Astrocyte (in vitro differentiated cells and primary cell): ENCODE data around the gene PLCL2.

Source experiments
- EZH2 ChIP-seq: IDR thresholded peaks from 2 replicates; pipeline ENCODE4 v1.6.1; 2012; ENCODE audit warnings: mild to moderate bottlenecking, low read length, inconsistent platforms; ENCODE audit not compliant: insufficient read depth
- TF ChIP-seq, protein P1 (sequence below): IDR thresholded peaks from 2 replicates; pipeline ENCODE4 v1.5.1; 2011; ENCODE audit warnings: low read depth, mild to moderate bottlenecking, inconsistent platforms, low read length, moderate library complexity; ENCODE audit not compliant: insufficient read depth

DNA sequence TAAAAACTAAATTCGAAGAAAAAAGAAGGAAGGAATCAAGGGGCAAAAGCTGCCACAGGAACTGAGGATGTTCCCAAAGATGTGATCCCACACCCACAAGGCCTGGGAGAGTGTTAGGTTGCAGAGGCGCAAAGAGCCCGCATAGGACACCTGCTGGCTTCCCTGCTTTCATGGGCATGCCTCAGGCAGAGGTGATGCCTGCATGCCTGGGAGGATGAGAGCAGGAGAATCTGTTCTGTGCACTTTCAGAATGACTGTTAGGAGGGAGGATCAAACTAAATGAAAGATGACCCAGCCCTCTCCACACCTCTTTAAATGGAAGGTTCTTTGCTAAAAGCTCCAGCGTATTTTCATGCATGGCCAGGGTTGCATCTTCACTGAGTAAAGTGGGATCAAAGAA is 162.4 kb downstream of the PLCL2 start:
- TF ChIP-seq, protein P1, sequence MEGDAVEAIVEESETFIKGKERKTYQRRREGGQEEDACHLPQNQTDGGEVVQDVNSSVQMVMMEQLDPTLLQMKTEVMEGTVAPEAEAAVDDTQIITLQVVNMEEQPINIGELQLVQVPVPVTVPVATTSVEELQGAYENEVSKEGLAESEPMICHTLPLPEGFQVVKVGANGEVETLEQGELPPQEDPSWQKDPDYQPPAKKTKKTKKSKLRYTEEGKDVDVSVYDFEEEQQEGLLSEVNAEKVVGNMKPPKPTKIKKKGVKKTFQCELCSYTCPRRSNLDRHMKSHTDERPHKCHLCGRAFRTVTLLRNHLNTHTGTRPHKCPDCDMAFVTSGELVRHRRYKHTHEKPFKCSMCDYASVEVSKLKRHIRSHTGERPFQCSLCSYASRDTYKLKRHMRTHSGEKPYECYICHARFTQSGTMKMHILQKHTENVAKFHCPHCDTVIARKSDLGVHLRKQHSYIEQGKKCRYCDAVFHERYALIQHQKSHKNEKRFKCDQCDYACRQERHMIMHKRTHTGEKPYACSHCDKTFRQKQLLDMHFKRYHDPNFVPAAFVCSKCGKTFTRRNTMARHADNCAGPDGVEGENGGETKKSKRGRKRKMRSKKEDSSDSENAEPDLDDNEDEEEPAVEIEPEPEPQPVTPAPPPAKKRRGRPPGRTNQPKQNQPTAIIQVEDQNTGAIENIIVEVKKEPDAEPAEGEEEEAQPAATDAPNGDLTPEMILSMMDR = no peak
- no peak for TF ChIP-seq EZH2
